Brain pericyte (primary cell): ENCODE data around the gene AURKAIP1.
A peak's percentile ranks its signal among the peaks of the same experiment; 100 is the strongest.

Experiments used
- DNase-seq: peaks from one replicate; pipeline ENCODE4 v3.0.0-alpha.2; 2012; ENCODE audit warnings: low read depth, low spot score

AURKAIP1 gene

DNA sequence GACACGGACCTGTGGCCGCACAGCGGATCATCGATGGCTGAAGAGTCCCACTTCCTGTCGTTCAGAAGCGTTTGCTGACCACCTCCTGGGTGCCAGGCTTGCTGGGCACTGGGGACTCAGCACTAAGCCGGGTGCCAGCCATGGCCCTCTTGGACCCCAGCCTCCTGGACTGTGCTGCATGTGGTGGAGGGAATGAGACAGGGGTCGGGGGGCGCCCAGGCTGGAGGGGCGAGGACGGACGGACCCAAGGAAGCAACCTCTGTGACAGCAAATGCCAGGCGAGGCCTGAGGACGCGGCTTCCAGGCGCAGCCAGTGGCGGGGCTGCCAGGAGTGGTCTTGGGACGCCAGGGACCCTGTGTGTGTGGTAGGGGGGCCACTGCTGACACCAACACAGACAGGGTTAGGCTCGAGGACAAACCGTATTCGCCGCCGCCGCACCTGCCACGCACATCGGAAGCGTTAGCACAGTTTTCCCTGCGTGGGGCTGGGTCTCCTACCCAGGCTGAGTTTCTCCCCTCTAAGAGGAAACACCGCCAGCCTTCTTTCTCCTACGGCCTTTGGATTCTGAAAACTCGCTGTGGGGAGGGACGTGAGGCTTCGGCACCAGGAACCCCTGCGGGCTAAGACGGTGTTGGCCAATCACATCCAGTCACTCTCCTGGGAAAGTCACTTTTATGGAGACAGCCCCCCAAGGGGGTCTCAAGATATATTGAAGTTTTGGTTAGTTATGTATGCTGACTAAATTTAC is 13.6 kb downstream of the AURKAIP1 start:
- no peak for DNase-seq

DNA sequence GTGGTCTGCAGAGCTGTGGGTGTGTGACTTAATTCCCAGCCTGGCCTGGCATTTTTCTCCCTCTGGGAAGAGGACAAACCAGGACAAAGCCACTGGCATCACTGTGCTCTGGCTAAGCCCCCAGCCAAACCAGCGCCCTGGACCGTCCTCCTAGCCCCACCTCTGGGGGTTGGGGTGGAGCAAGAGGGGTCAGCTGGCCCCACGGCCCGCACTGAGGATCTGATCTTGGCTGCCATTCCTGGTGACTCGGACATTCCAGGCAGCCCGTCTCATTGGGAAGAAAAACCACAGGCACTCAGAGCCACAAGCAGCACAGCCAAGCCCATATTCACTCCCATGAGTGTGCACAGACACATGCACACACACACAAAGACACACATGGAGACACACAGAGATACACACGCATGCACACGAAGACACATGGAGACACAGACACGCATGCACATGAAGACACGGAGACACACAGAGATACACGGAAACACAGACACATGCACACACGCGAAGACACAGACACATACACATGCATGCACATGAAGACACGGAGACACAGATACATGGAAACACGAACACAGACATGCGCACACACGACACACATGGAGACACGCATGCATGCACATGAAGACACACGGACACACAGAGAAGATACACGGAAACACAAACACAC is 14.4 kb downstream of the AURKAIP1 start:
- no peak for DNase-seq

DNA sequence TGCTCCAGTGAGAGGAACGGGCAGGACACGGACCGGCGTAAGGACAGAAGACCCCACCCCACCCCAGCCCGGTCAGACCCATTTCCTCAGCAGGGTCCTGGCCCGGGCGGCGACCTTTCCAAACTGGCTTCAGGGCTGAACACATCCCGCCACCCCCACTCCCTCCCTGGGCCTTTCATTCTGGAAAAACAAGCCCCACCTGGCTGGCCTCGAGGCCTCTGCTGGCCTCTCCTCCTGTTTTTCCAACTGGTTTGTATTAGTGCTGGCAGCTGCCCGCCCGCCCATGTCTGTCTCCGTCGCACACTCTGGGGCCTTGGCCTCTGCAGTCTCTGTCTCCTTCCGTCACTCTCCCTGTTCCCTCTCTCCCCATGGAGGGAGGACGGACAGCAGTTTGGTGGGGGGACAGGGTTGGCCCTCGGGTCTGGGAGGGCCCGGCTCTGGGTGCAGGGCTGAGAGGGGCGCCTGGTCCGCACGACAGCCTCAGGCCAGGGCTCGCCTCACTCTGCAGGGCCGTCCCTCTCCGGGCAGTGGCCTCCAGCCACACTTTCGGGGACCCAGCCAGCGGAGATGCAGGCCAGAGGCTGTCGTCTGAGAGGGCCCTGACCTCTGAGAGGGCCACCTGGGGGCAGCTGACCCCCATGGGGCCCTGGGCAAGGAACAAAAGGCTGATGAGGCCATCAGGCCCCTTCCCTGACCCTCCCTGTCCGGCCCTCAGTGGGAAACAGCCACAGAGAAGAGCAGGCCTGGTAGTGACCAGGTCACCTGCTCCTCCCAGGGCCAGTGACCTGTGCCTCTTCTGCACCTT is 15.1 kb downstream of the AURKAIP1 start:
- peak; percentile 79 for DNase-seq

DNA sequence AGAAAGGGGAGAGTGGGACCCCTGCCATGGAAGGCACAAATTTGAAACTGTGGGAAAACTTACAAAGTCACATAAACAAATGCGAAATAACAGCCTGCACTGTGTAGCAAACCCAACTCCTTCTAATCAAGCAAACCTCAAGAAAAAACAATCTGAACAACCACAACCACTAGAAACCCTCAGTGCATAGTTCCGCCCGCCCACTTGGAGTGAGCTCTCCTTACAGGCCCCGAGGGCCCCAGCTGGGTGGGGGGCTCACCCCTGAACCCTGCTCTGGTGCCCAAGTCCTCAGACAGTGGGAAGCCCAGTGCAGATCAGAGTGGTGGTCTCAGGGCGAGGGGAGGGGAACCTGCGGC is 15.7 kb downstream of the AURKAIP1 start:
- DNase-seq: peak; percentile 81

DNA sequence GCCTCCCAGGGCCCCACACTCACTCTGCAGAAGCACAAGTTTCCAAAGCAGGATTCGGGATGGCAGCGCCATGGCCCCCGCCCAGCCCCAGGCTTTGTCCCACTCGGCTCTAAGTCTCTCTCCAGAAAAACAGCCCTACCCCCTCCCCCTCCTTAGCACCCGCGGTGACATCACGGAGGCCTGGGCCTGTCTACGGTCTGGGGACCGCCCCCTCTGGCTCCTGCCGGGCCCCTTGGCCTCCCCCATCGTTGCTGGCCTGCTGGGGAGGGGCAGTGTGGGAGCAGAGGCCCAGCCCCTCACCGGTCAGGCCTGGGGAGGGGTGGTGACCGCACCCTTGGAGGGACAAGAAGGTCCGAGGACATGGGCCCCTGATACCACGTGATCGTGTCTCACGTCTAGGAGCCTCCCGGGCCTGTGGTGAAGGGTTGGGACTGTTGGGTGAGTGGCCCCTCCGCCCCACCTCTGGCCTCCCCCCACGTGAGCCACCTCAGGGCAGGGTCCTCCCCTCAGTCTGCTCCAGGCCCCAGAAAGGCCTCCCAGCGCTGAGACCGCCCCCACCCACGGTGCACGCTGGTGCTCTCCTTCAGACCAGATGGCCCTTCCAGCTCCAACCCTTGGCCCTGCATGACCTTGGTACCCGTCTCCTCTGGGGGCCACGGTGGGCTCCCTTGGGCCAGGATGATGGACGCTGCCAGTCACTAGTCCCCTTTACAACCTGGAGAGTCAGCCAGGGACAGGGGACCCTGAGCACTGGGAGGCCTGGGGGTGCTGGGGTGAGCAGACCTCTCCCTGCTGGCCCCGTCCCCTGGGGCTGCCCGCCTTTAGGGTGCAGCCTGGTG is 16.4 kb downstream of the AURKAIP1 start, which contains the start of gene MXRA8:
TSS of gene MXRA8 (minus strand) at position 123 of the 839 bp plus-strand sequence. CDS start at position 72, 51 bp downstream.
- DNase-seq: peak; percentile 60

DNA sequence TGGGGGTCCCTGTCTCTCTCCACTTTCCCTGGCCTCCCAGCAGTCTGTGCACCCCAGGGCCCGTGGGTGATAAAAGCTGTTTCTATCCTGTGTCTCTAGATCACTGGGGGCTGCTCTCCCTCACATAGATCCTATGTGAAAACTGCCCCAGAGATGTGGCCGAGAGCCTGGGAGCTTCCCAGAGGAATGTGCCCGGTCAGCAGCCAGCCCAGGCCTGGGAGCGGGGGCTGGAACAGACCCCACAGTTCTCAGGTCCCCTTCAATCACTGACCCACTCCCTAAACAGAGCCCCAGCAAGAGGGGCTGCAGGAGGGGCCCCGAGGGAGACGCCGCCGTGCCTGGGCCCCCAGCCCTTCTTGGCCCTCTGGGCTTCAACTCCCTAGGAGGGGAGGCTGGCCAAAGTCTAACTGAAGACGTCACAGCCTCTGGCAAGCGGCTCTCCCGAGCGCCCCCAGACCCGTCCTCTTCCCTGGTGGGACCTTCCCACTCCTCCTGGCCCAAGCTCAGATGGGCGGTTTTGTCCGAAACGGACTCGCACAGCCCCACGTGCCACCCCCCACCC is 17.1 kb downstream of the AURKAIP1 start:
- no peak for DNase-seq

DNA sequence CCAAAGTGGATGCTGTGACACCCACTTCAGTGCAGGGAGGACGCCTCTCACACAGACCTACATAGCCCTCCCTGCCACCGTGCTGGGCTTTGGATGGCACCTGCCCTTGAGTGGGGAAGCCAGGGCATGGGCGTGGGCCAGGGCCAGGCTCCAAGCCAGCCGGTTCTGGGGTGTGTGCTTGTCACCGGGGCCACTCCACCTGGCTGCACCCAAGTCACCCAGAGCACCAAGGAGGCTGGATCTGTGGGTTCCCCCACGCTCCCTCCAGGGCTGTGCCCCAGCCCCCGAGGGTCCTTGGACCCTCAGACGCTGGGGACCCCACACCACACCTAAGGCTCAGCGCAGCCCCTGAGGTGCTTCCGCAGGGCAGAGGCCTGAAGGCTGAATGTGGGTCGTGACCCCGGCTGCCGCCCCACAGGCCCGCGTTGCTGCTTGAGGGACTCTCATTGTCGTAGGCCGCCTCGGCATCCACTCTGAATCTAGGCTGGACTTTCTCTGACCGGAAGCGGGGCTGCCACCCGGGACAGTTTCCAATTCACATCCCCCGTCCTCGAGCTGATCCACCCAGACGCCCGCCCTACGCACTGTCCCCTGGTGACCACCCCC is 18.1 kb downstream of the AURKAIP1 start:
- no peak for DNase-seq

DNA sequence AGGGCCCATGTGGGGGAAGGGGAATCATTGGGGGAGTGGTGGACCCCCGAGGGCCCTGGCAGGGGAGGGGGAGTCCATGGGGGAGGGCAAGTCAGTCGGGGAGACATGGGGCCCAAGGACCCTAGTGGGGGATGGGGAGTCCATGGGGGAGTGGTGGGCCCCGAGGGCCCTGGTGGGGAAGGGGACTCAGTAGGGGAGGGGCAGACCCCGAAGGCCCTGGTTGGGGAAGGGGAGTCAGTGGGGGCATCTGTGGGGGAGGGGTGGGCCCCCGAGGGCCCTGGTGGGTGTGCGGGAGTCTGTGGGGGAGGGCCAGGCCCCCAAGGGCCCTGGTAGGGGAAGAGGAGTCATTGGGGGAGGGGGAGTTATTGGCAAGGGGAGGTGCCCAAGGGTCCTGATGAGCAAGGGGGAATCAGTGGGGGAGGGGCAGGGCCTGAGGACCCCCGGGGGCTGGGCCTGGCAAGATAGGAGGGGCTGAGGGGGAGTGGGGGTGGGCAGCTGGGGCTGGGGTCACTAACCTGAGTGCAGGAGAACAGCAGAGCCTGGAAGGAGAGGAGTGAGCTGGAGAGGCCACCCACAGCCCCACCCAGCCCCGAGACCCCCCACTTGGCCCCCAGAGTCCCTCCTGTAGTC is 18.7 kb downstream of the AURKAIP1 start:
- no peak for DNase-seq

DNA sequence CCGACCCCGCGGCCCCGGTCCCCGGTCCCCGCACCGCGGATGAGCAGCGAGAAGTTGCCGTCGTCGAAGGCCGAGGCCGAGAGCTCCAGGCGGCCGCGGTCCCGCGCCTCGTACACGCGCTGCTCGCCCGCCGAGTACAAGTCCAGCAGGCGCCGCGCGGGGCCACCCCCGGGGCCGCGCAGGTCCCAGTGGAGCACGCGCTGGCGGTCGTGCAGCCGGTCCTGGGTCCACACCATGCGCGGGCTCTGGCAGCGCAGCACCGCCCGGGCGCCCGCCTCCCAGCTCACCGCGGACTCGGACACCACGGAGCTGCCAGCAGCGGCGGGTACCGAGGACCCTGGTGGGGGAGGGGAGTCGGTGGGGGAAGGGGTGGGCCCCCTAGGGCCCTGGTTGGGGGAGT is 19.6 kb downstream of the AURKAIP1 start:
- no peak for DNase-seq

DNA sequence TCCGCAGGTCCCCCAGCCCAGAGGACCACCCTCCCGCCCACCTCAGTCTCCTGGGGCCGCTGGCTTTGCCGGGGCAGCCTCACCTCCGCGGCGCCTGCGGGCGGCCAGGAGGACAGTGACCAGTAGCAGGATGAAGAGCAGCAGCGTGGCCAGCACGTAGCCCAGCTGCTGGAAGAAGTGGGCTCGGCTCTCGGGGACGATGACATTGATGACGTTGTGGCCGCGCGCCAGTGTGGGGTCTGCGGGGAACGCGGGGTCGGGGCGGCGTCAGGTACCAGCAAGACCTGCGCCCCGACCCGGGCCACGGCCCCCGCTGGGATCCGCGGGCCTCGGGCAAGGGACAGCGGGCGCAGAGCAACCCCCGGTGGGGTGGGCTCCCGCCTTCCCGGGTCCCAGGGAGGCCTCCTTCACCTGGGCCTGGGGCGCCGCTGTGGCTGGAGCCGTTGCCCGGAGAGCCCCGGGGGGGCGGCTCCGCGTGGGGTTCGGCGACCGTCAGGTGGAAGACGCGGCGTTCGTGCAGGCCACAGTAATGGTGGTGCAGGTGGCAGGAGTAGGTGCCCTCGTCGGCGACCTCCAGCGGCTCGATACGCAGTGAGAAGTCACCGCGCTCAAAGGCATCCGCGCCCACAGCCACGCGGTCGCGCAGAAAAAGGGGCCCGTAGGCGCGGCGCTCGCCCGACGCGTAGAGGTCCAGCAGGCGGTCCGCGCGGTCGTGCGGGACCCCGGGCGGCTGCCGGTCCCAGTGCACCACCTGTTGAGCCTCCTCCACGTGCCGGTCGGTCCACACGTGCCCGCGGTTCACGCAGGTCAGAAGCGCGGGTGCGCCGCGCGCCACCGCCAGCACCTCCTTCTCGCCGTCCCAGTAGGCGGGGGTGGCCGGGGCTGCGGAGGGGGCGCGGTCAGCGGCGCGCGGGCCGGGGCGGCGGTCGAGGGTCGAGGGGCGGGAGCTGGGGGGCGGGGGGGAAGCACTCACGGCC is 20.4 kb downstream of the AURKAIP1 start:
- DNase-seq: no peak

DNA sequence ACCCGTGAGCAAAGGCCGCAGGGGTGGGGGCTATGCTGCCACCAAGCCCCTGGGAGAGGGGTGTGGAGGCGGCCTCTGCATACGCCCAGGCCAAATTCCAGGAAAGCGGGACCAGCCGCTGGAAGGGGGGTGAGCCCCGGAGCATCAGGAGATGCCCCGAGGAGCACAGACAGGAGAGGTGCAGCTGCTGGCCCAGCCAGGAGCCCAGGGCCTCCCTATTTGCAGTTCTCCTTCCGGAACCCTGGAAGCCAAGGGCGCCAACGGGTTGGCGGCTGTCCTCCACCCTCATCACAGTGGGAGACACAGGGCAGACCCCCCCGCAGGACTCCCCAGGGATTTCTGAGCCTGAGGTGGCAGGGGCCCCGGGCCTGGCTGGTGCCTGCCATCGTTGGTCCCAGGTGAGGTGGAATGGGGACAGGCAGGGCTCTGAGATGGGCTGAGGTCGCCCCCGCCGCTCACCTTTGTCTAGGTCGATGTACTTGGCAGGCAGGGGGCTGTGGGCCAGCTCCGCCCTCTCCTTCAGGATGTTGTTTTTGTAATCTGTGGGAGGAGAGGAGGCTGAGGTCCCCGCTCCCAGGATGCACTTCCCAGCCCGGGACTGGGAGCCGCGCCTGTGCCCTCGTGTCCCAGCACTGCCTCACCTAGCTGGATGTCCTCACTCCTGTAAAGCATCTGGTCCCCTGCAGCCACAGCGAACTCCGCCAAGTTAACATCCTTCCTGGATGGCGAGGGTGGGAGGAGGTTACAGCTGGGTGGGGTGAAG is 21.4 kb downstream of the AURKAIP1 start:
- no peak for DNase-seq

DNA sequence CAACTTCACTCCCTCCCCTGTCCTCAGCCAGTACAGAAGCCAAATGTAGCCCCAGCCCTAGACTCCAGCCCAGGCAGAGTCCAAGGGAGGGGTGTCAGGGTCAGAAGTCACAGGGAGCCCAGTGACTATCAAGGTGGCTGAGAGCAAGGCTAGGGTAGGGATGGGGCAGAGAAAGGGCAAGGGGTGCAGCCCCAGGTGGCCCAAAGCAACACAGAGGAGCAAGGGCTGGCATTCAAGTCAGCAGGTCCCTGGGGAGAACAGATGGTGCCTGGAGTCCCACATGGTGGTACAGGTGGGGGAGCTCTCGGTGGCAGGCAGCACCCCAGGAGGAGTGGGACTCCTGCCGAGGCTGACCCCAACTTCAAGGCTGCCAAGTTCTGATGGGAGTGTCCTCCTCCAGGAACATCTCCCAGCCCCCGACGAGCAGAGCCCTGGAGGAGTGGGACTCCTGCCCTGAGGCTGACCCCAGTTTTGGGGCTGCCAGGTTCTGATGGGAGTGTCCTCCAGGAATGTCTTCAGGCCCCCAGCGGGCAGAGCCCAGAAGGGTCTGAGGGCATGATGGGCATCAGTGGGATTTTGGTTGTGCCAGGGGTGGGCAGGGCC is 22.1 kb downstream of the AURKAIP1 start:
- no peak for DNase-seq

DNA sequence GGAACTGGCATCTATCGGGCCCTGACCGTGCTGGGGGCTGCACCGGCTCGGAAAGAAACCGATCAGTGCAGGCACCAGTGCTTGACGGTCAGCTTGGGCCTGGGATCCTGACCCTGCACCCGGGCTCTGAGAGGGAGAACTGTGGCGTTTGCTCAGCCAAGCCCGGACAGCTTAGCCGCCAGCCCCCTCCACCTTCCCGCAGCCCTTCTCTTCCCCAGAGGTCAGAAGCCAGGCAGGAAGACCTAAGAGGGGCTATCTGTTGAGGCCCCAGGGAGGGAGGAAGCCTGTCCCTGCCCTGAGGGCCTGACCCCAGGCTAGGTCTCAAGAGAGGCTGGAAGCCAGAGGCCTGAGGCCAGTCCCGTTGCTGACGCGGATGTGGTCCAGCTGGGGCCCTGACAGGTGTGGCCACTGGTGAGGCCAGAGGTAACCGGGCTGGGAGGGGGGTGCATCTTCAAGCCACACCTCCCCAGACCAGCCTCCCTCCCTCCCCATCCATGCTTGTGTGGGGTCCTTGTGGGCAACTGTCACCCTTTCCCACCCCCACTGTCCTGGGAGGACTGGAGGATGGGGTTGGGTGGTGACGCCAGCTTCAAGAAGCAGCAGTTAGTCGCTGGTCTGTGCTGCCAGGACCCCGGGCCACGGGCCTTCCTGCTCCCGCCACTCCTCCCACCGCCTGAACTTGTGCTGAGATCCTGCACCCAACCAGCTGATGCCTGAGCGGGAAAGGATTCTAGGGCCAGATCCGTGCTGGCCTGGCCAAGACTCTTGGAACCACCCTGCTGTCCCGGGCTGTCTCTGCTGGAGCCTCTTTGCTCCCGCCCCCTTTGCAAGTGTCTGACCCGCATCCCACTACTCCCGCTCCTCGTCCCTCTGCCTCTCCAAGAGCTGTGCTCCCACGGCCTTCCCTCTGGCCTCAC is 23.2 kb downstream of the AURKAIP1 start:
- DNase-seq: no peak

DNA sequence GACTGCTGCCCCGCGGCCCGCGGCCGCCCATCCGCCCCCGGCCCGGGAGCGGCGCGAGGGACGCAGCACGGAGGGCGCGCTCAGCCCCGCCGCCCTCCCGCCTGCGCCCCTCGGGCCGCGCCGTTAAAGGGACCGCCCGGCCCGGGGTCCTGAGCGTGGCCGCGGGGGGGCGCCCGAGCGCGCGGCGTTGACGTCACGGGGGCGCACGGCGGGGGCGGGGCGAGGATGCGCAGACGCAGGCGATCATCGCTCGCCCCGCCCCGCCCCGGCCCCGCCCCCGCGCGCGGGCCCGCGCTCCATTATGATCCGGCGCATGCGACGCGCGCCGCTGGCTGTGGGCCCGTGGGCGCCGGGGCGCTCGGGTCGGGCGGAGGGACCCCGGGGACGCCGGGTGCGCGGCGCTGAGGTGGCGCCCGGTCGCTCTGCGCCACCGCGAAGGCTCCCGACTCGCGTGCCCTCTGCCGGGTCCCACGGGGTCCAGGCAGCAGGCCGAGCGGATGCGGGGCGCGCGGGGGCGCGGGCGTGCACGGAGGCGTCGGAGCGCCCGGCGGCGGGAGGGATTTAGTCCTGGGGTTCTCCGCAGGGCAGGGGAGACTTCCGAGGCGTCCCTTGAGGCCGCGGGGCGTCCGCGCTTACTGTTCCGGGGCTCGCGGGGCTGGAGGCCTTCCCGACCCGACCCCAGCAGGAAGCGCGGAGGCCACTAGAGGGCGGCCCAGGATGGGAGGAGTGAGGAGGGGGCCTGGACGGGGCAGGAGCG is 25.6 kb downstream of the AURKAIP1 start, which contains the start of gene DVL1:
TSS of gene DVL1 (minus strand) at position 163 of the 757 bp plus-strand sequence. CDS start 353 bp downstream, outside the sequence.
- DNase-seq: no peak

DNA sequence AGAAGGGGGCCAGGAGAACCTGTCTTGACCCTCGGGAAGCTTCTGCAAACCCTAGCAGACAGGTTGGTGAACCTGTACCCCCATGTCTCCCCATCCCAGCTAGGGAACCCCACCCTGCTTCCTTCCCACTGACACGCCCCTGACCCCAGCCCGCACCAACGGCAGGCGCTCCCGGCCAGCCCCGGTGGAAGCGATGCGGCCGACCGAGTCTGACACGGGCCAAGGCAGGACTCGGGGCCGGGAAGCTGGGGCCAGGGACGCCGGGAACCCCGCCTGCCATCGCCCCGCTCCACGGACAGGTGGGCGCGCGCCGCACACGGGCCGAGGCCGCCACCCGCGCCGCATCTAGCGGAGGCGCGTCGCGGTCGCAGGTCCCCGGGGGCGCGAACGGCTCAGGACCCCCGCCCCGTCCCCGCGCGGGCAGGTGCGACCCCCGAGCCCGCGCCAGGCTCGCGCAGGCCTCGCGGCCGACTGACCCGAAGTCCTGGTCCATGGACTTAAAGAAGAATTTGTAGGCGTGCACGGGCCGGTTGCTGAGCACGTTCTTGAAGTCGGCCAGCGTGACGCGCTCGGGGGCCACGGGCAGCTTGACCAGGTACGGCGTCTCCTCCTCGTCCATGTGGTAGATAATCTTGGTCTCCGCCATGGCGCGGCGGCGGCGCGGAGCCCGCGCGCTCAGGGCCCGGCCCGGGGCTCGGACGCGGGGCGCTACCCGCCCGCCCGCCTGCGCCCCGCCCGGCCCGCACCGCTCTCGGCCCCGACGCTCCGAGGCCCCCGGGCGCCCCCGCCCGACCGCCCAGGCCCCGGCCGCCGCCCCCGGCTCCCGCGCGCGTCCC is 26.4 kb downstream of the AURKAIP1 start:
- no peak for DNase-seq
